HEK293T (cell line): ENCODE data around the gene RNF34.

ENCODE experiments used
- BHLHE40 ChIP-seq: fragments of 450-650 bp; IDR thresholded peaks from 2 replicates; pipeline ENCODE4 v1.6.1; 2016; ENCODE audit warnings: mild to moderate bottlenecking, moderate library complexity, borderline replicate concordance
- CTBP1 ChIP-seq: fragments of 450-650 bp; IDR thresholded peaks from 2 replicates; pipeline ENCODE4 v1.6.1; 2016; ENCODE audit warnings: borderline replicate concordance
- ELF4 ChIP-seq: fragments of 450-650 bp; IDR thresholded peaks from 2 replicates; pipeline ENCODE4 v1.6.1; 2017; ENCODE audit warnings: antibody characterized with exemption
- FOXA1 ChIP-seq: fragments of 450-650 bp; IDR thresholded peaks from 2 replicates; pipeline ENCODE4 v1.6.1; 2016; ENCODE audit warnings: mild to moderate bottlenecking
- FOXK2 ChIP-seq: fragments of 450-650 bp; IDR thresholded peaks from 2 replicates; pipeline ENCODE4 v1.6.1; 2016; ENCODE audit warnings: mild to moderate bottlenecking
- FOXM1 ChIP-seq: fragments of 450-650 bp; IDR thresholded peaks from 2 replicates; pipeline ENCODE4 v1.6.1; 2017; ENCODE audit warnings: mild to moderate bottlenecking, borderline replicate concordance
- NFRKB ChIP-seq: fragments of 450-650 bp; IDR thresholded peaks from 2 replicates; pipeline ENCODE4 v1.6.1; 2016; ENCODE audit warnings: mild to moderate bottlenecking, moderate library complexity
- SP1 ChIP-seq: fragments of 450-650 bp; IDR thresholded peaks from 2 replicates; pipeline ENCODE4 v1.6.1; 2017
- SUZ12 ChIP-seq: fragments of 450-650 bp; IDR thresholded peaks from 2 replicates; pipeline ENCODE4 v1.6.1; 2016; ENCODE audit warnings: mild to moderate bottlenecking
- ZNF384 ChIP-seq: fragments of 450-650 bp; IDR thresholded peaks from 2 replicates; pipeline ENCODE4 v1.6.1; 2016
- TF ChIP-seq, protein P1 (sequence below): fragments of 450-650 bp; IDR thresholded peaks from 2 replicates; pipeline ENCODE4 v1.6.1; 2016

DNA sequence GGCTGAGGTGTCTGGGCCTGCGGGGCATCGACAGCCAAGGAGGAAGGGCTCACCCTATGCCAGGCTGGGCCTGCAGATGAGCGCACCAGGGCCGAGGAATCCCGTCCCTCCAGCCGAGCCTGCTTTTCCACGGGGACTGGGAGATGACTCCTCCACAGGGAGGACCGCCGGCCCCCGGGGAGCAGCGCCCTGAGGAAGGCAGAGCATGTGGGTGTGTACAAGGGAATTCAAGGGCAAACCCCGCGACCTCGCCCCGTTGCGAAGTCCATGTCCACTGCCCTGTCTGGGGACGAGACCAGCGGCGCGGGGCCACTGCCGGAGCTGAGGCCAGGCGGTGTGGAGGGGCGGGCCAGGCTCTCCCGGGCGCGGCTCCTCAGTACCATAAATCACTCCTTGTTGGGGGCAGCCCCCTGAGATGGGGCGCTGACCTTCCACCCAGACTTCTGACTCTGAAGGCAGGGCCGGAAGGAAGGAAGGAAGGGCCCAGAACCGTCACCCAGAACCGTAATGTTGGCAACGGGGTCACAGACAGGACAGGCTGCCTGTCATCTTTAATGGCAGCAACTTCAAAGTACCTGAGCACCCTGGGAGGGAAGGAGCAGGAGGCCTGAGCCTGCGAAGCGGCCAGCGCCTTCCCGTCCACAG, 52.5 kb downstream of the RNF34 start:
- TF ChIP-seq, protein P1, sequence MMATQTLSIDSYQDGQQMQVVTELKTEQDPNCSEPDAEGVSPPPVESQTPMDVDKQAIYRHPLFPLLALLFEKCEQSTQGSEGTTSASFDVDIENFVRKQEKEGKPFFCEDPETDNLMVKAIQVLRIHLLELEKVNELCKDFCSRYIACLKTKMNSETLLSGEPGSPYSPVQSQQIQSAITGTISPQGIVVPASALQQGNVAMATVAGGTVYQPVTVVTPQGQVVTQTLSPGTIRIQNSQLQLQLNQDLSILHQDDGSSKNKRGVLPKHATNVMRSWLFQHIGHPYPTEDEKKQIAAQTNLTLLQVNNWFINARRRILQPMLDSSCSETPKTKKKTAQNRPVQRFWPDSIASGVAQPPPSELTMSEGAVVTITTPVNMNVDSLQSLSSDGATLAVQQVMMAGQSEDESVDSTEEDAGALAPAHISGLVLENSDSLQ, result 0 out of 2 replicates have a peak, but pooled peaks have one; percentile 3
- TF ChIP-seq ELF4 (no peak), SUZ12 (no peak), BHLHE40 (no peak), FOXM1 (no peak), NFRKB (no peak), ZNF384 (no peak), FOXA1 (no peak), SP1 (no peak), FOXK2 (no peak), CTBP1 (no peak)
